Activated CD4-positive, alpha-beta T cell treated with anti-CD3 and anti-CD28 coated beads, Interleukin-2, Interleukin-4, amounts not matched to agents 100 ng/mL and 50 ng/mL, durations not matched to agents 16 hours and 8 hours (primary cell): ENCODE data around the gene PRKN.

Experiments
- DNase-seq: peaks from one replicate; pipeline ENCODE4 v3.0.0-alpha.2; 2020; ENCODE audit warnings: low spot score

Gene PRKN

DNA sequence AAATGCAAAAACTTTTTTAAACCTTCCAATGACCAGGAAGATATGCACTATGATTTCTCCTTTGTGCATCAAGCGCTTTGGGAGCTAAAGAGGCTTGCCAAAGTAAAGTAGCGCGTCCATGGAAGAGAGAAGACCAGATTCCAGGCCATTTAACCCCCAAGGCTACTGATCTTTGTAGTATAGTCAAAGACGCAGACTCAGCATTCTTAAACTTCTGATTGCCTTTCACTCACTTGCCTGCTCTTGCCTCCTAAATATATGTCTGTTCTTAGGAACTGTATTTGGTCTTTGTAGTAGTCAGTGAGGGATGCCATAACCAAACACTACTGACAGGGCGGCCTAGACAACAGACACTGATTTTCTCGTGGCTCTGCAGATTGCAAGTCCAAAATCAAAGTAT lies 426.4 kb downstream of the PRKN start:
- DNase-seq, result no peak

DNA sequence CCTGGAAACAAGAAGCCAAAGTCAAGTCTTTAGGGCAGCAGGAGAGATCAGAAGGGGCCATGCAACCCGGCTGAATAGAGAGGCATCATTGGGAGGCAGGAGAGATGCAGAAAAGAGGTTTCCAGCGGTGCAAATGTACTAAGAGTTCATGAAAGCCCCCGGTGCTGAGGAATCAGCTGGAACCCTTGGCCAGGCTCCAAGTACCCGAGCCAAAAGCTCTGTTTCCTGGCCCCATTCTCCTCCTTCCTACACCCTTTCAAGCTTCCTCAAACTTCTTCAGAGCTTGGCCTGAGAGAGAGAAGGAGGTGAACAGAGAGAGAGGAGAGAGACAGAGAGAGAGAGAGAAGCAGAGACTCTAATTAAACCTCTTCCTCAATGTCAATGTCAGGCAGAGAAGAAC lies 433.5 kb downstream of the PRKN start:
- no peak for DNase-seq

DNA sequence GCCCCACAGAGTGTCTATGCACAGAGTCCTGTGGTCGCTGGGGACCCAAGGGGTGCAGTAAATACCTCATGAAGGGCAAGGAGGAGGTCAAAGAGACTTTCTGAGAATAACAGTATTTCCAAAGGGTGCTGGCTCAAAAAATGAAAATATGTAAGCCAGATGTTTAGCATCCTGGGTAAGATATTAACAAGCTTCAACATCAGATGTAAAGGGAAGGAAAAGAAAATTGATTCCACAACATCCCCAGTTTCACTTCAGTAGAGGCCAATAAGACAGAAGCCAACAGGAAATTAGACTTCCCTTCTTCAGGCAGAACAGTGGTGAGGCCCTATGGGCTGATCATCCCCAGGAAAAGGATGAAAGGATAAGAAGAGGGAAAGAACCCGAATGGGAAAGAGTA lies 434.7 kb downstream of the PRKN start:
- DNase-seq, result no peak

DNA sequence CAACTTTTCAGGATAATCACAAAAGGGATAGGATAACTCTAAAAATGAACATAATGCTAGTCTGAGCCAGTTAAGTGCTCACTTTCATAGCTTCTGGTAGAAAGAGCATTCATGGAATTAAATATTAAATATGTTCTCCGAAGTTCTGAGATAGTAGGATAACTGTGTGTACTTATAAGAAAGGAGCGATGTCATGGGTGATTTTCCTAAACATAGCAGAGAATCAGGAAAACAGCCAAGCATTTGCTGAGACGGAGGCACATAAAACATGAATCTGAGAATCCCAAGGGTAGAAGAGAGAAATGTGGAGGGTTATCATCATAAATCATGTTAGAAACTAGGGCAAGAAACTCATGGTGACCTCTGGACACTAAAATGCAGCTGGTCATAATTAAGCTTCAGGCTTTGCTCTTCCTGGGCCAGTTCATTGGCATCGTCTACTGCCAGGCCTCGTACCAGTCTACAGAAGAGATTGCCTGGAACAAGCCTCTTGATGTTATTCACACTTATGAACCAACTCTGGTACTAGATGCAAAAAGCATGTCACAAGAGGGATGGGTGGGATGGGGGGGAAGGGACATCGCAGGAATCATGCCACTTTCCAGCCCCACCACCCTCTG lies 436.6 kb downstream of the PRKN start:
- no peak for DNase-seq

DNA sequence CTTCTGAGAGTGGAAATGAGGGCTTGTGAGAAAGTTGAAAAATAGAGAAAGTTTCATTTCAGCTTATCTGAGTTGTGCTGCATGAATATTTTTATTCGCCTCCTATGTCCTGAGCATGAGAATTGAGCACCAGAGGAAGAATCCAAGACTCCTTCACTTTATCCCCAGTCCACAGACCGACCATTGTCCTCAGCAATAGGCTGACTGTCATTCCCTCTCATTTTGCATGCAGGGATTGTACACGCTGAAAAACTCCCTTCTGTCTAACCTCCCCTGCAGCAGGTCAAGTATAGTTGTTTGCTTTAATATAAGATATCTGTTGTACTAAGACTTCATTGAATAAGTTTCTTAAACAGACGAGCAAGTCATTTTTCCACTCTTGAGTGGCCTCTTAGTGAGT lies 437.6 kb downstream of the PRKN start:
- DNase-seq, result no peak

DNA sequence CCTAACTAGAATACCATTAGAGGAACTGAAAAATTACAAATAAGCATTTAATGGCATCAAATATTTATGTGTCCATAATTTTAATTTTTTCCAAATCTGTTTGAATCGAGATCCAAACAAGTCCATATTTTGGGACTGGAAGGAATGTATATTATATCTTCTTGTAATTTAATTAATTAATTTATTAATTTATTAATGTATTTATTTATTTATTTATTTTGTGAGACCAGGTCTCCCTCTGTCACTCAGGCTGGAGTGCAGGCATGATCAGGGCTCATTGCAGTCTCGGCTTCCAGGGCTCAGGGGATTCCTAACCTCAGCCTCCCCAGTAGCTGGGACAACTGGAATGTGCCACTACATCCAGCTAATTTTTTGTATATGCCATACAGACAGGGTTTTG lies 453.6 kb downstream of the PRKN start:
- DNase-seq, result no peak

DNA sequence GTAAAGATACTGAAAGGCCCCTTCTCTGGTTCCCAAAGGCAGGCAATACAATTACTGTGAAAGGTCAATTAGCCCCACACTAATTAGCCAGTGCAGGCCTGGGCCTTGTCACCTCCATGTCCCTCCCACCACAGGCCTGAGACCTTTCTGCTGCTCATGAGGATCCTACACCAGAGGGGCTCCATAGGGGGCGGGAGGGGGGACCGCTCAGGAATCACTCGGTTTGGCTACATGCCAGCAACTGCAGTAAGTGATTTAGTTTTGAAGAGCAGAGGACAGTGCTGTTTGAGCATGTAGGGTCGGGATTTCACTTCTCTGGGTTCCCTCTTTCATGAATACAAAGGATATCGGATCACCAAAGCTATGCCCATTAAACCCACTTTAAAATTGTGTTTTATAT lies 455.6 kb downstream of the PRKN start:
- no peak for DNase-seq

DNA sequence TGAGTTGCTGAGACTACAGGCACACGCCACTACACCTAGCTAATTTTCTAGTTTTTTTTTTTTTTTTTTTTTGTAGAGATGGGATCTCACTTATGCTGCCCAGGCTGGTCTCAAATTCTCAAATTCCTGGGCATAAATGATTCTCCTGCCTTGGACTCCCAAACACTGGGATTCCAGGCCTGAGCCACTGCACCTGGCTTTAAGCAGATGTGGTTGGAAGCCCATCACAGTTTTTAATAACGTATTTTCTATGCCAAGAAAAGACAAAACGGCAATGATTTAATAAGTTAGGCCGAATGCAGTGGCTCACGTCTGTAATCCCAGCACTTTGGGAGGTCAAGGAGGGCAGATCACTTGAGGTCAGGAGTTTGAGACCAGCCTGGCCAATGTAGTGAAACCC lies 456.6 kb downstream of the PRKN start:
- DNase-seq, result no peak

DNA sequence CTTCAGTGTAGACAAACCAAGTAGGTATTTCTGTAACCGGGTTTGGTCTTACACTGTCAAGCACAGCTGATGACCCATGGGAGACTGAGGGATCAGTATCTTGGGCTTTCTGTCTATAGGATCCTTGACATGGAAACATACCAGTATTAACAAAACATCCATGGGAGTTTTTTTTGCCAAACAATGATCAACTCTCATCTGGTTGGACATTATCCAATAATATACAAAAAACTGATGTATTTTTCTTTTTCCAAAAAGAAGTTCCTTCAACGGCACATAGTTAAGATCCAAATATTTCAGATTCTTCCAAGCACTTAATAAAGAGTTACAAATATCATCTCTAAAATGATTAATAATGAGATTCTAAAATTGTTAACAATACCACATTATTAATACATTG lies 459.9 kb downstream of the PRKN start:
- no peak for DNase-seq

DNA sequence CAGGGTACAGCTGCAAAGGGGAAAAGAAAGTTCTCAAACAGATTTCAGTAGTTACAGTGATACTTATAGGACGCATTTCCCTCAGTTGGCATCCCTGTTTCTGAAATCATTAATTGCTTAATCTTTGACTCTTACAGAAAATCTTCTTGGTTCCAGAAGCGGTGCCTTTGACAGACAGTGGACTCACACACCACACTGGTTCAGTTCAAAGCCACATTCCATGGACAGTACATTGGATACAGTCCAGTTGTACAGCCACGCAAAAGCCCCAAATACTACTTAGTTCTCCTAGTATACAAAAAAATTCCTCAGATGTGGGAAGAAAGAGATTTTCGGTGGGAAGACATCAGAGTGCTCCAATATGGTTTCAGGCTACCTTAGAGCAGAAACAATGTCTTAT lies 460.4 kb downstream of the PRKN start:
- no peak for DNase-seq

DNA sequence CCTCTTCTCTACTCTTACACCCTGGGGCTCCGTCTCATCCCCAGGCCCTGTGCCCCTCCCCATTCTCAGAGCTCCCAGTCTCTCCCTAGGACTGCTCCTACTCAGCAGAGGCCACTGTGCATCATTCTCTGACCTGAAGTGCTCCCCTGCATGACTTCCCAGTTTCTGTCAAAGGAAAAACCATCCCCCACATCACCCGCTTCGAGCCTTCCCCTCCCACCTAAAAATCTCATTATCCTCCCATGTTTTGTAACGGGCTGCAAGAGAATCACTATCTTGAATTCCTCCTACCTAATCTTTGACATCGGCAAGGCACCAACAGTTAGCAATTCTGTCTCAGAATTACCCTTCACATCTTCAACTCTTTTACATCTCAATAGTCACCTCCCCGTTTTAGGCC lies 463.0 kb downstream of the PRKN start:
- DNase-seq, result no peak

DNA sequence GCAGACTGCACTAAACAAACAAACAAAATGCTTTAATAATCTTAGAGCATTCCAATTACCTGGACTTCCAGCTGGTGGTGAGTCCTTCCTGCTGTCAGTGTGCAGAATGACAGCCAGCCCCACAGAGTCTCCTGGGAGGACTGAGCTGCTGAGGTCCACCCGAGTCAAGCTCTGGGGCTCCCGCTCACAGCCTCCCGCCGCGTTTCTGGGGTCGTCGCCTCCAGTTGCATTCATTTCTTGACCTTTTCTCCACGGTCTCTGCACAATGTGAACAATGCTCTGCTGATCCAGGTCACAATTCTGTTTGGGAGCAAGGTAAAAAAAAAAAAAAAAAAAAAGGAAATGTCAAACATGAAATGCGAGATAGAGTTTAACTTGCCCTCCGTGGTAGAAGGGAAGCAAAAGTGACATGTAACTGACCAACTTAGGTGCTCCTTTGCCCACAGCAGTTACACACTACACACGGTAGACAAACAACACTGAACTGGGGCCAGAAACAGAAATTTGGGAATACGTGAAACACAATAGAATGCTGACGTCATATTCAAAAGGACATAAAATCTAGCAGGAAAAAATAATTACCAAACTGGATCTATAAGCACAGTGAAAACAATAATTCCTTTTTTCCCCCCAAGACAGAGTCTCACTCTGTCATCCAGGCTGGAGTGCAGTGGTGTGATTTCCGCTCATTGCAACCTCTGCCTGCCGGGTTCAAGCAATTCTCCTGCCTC lies 464.9 kb downstream of the PRKN start:
- DNase-seq, result no peak

DNA sequence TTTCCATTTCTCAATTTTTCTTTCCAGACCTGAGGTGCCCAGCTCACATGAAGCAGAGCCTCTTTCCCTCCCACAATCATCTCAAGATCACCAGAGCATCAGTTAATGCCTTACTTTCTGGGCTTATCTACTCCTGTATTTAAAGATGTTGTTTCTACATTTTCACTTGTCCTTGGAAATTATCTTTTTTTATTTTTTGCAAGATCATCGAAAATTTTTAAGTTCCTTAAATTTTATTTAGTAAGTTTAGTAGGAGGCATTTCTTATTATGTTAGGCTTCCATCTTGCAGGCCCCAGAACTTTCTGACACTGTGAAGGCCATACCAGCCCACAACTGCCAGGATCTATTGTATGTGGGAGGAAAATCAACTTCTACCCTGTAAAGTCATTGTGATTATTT lies 466.0 kb downstream of the PRKN start:
- no peak for DNase-seq

DNA sequence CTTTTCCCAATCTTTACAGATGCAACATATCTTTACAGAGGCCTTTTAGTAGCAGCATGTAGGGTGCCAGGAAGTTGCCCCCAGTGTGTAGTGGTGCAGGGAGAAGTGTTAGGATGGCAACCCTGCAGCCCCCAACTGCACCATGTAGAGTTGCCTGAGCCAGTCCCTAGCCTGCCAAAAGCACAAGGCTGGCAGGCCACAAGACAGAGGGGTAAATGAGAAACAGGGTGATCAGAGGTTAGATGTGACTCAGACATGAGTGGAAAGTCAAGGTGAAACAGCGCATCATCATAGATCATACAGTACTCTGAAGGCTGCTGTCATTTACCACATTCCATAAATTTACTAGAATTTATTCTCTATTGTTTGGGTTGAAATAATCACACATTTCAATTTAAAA lies 467.5 kb downstream of the PRKN start:
- no peak for DNase-seq

DNA sequence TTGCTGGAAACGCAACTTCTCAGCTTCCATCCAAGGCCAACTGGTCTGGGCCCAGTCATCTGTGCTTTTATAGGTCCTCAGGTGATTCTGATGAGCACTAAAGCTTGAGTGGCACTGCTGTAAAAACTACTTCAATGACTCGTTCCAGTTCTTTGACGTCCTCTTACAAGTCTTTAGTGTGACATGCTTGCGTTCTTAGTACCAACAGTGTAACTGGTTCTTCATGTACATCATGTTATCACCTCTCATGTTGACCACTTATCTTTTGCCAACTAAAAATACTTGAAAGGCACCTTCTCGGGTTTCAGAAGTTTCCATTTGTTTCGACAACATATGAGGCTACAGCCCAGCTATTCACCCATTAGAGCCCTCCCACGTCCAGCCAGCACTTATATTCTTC lies 468.9 kb downstream of the PRKN start:
- DNase-seq, result no peak

DNA sequence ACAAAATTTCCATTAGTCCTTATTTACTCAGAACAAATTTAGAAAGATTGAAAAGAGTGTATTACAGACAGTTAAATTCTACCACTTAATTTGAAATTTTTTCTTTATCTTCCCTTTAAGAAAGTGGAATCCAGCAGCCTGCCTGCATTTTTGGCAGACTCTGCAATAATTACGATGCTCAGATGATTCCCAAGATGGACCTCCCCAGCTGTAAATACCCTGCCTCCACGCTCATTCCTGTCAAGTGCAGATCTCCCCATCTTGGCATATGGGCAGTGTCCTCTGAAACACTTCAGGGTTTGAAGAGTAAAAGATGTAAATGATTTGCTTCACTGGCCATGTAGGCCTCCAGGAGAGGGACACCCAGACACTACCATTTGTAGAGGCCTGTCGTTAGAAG lies 471.2 kb downstream of the PRKN start:
- DNase-seq, result no peak

DNA sequence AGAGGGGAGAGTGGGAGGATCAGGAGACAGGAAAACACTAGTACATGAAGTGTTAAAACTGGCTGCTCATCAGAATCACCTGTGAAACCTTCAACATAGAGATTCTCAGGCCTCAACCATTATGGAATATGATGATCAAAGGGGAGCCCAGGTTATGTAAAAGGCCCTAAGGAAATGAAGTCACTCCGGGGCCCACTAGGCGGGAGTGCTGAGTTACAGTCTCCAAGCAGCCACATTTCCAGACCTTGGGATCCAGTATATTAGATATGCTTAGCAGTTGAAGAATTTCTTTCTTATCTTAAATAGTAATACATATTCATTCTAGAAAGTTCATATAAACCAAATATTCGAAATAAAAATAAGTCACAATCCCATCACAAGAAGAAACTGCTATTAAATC lies 476.3 kb downstream of the PRKN start:
- no peak for DNase-seq

DNA sequence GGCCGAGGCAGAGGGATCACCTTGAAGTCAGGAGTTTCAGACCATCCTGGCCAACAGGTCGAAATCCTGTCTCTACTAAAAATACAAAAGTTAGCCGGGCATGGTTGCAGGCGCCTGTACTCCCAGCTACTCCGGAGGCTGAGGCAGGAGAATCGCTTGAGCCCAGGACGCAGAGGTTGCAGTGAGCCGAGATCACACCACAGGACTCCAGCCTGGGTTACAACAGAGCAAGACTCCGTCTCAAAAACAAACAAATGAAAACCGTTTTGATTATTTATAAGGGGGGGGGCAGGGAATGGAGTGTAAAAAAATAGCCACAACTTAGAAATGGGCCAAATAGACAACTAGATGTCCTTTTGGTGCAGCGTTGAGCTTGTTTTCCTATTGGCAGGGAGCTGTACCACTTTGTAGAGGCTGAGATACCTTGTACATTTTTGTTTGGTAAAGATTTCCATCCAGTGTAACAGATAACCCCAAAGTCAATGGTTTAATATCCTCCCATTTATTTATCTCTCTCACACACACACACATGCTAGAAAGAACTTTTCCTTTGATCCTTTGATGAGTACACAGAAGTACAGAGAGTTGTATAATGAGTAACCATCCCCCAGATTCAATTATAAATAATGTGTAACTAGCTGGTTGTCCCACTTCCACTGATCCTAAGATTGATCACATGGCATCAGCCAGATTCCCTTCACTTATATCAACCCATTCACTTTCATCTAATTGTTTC lies 477.5 kb downstream of the PRKN start:
- DNase-seq, result no peak

DNA sequence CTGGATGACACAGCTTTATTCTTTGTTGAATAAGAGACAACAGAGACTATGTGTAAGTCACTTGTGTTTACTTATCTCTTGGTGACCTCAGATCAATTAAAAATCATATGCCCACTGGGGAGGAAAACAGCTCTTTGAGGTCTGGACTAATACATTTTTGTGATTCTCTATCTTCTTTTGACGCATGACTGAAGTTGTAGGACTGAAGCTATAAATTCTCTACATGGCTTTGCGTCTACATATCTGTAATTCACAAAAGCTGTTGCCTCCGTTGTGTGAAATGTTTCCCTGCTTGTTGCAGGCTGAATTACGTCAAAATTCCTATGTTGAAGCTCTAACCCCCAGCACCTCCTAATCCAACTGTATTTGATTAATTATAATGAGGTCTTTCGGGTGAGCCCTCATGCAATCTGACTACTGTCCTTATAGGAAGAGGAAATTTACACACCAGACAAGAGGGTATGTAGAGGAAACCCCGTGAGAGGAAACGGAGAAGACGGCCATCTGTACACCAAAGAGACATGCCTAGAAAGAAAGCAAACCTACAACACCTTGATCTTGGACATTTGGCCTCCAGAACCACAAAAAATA lies 481.6 kb downstream of the PRKN start:
- DNase-seq, result no peak

DNA sequence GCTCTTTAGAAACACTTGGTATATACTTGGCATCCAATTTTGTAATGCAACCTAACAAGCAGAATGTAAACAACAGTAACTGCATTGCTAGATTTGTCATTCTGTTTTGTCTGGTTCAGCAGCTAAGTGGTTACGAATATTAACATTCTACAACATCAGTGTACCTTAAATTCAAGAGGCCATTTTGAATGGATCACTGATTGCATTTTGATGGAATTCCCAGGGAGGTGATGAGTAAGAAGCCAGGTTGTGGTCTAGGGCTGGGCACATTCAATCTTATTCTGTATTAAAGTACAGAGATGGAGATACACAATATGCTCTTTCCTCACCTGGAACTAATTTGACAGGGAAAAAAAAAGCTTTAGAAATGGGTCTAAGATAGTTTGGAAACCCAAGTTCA lies 483.5 kb downstream of the PRKN start:
- no peak for DNase-seq

DNA sequence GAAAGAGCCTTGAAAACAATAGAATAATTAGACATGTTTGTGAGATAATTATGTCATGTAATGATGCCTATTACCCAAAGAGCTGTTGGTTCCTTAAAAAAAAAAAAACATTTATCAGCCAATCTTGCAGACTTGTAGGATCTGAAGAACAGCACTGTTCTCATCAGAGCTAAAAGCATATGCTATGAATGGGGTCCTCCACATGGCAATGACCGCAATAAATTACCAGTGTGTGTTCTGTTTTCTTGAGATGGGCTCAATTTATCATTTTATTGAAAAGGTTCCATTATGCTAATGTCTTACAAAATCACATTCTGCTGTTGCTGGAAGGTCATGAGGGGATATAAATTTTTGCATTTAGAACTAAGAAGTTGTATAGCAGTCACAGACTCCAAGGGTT lies 484.7 kb downstream of the PRKN start:
- DNase-seq, result no peak

DNA sequence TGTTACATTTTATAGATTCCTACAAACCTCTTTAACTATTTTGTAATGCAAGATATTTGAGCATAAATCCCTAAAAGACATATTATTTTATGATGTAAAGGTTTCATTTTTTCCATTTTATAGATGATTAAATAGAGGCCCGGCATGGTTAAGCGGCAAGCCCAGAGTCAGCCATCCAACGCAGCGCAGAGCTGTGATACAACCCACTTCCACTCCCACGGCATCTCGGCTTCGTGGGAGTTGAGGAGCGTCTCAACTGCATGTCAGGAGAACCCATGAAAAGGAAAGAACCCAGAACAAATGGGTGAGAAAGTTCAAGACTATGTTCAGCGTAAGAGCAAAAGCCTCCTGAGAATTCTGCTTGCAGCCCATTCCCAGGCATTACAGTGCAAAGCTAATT lies 488.2 kb downstream of the PRKN start:
- no peak for DNase-seq

DNA sequence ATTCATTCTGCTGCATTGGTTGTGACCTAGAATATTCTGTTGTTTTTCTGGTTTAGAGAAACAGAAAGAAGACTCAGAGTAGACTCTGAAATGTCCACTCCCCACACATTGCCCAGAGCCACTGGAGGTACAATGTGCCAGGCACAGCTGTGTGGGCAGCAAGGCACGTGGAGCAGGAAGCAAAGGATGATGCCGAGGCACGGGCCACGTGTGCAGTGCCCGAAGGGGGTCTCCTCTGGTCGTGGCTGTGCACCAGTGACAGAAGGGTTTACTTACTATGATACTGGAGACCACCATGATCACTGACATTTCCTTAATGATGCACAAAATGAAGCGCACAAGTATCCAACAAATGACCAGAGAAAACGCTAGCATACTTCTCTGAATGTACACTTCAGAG lies 488.9 kb downstream of the PRKN start:
- no peak for DNase-seq
